Lower leg skin (tissue), 4 donors: ENCODE data around the gene BOLA3. TPM values are rescaled to one million over a fixed set of nuclear protein-coding genes. Genes with fewer than 3 reads are reported as not detected.
"Not testable (repeated sequence)": the region's sequence is repeated elsewhere in the genome, so short reads cannot be mapped to it uniquely, and the experiment has no call there.

ENCODE experiments used
- DNase-seq, 2 donors: peaks; one replicate each; pipeline ENCODE4 v3.0.0-alpha.2; 2019; ENCODE audit warnings: low spot score in 2 of 2
- H3K4me3 ChIP-seq: fragments of 200-600 bp; sonication (generic); 2 replicates; pipeline ENCODE4 v1.5.1; 2017; ENCODE audit warnings: mild to moderate bottlenecking, low read depth; ENCODE audit not compliant: poor library complexity, severe bottlenecking
- POLR2A ChIP-seq, 2 donors: fragments of 450-650 bp; IDR thresholded peaks; one replicate each; pipeline ENCODE4 v1.6.1; 2016 to 2017; ENCODE audit warnings: antibody characterized with exemption in 2 of 2, mild to moderate bottlenecking in 1 of 2, moderate library complexity in 1 of 2
- WGBS, 2 donors: methylation state at CpG; one replicate each; pipeline ENCODE4 v1.1.5; 2018; 5-methylcytosine and 5-hydroxymethylcytosine counted together
- intact Hi-C: fragments of 100-400 bp; cut with DNase I; formaldehyde crosslinking; loops from one replicate; pipeline ENCODE4 v1.15.0; 2023; ENCODE audit warnings: low total_unique reads
- total RNA-seq, 4 donors: library from RNA; depleted of rRNA; stranded (reverse); fragments of >200 nt; gene quantifications; one replicate each; pipeline ENCODE4 v1.1.0, GENCODE V29; 2016
- TF ChIP-seq, protein P1 (sequence below), 3 donors: fragments of 450-650 bp; IDR thresholded peaks; one replicate each; pipeline ENCODE4 v1.5.1; 2016; ENCODE audit warnings: antibody characterized with exemption in 3 of 3, mild to moderate bottlenecking in 3 of 3, moderate library complexity in 2 of 3

The BOLA3 gene
- total RNA-seq, 4 donors from 2014 or later = 7.8 to 19.9 (median 16.6) TPM

DNA sequence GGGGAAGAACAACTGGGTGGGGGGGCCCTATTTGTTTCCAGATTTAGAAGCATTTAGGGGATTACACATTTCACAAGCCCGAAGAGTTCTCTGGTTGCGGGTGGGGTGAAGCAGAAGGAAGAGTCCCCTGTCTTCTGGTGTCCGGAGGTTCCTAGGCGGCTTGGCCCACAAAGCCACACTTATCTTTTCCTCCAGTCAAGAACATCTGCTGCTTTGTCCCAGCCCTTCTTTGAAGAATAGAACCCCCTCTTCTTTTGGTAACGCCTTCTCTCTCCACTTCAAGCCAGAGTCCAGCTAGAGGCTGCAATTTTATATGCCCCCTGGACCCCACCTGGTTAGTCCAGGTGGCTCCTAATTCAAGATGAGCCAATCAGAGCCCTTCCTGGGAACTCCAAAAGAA, 15.8 kb downstream of the BOLA3 start:
- TF ChIP-seq, protein P1, sequence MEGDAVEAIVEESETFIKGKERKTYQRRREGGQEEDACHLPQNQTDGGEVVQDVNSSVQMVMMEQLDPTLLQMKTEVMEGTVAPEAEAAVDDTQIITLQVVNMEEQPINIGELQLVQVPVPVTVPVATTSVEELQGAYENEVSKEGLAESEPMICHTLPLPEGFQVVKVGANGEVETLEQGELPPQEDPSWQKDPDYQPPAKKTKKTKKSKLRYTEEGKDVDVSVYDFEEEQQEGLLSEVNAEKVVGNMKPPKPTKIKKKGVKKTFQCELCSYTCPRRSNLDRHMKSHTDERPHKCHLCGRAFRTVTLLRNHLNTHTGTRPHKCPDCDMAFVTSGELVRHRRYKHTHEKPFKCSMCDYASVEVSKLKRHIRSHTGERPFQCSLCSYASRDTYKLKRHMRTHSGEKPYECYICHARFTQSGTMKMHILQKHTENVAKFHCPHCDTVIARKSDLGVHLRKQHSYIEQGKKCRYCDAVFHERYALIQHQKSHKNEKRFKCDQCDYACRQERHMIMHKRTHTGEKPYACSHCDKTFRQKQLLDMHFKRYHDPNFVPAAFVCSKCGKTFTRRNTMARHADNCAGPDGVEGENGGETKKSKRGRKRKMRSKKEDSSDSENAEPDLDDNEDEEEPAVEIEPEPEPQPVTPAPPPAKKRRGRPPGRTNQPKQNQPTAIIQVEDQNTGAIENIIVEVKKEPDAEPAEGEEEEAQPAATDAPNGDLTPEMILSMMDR (IDR thresholded peaks at IDR 0.05) = no peak
- TF ChIP-seq POLR2A (IDR thresholded peaks at IDR 0.05) = no peak
- WGBS, 2 donors = 93% methylated on average over 5 of the region's 5 CpGs
- no peak for DNase-seq
- no peak overlapping the region for H3K4me3 ChIP-seq
- intact Hi-C loops = no loop called here

DNA sequence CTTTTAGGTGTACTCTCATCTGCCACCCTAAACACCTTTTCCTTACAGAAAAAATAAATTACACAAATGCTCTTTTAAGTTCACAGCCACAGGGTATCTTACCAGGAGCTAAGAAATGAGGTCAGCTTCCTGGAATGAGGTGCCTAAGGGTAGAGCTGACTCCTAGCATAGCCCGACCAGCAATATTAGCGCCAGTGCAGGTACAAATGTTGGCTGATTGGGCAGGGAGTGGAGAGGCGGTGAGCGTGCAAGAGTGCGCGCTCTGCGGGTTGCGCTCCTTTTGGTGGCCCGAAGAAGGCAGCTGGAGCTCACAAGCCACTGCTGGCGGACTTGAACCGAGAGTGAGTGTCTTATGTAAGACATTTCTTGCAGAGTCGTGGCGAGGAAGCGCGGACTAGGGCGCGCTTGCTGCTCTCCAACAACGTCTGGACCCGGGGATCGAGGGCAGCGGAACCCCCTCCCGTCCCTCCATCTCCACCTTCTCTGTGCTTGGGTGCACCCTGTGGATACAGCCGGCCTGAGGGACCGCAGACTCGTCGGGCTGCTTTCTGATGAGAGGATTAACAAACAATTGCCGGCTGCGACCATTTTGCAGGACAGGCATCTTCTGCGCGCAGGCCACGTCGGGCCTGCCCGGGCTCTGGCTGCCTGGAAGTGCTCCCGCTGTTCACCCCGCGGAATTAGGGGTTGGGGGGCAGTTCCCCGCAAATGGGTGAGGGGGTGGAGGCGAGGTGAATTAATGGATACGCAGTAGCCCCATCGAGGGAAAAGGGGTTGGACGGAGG, 17.3 kb downstream of the BOLA3 start:
- no peak for DNase-seq
- TF ChIP-seq, protein P1 (IDR thresholded peaks at IDR 0.05) = no peak
- TF ChIP-seq POLR2A (IDR thresholded peaks at IDR 0.05) = no peak
- 54 to 69% methylated on average over 41 of the region's 41 CpGs for WGBS, 2 donors

DNA sequence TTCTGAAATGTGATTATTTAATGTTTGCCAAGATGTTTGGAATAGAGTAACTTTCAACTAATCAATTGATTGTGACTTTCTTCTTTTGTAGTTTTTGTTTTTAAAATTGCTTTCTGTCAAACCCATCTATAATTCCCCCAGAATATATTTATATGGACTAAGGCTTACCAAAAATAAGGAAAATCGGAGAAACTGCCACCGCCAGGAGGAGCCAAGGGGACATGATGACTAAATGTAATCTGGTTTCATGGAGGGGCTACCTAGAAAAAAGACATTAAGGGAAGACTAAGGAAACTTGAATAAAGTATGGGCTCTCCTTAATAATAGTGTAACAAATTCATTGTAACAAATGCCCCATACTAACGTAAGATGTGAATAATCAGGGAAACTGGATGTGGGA, 19.5 kb downstream of the BOLA3 start:
- TF ChIP-seq POLR2A (IDR thresholded peaks at IDR 0.05) = no peak
- TF ChIP-seq, protein P1 (IDR thresholded peaks at IDR 0.05) = no peak
- H3K4me3 ChIP-seq = no peak overlapping the region
- 87% methylated on average over 3 of the region's 3 CpGs for WGBS, 2 donors
- intact Hi-C loops = no loop called here
- DNase-seq = no peak

More for the DNA sequence above, 17.3 kb downstream of the BOLA3 start:
- no peak overlapping the region for H3K4me3 ChIP-seq
- intact Hi-C loops = no loop called here

DNA sequence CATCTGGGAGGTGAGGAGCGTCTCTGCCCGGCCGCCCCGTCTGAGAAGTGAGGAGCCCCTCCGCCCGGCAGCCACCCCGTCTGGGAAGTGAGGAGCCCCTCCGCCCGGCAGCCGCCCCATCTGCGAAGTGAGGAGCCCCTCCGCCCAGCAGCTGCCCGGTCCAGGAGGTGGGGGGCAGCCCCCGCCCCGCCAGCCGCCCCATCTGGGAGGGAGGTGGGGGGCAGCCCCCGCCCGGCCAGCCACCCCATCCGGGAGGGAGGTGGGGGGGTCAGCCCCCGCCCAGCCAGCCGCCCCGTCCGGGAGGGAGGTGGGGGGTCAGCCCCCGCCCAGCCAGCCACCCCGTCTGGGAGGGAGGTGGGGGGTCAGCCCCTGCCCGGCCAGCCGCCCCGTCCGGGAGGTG, 23.8 kb downstream of the BOLA3 start:
- 92 to 94% methylated on average over 6 to 13 of the region's 29 CpGs for WGBS, 2 donors
- intact Hi-C loops, H3K4me3 ChIP-seq, DNase-seq: not testable (repeated sequence)

DNA sequence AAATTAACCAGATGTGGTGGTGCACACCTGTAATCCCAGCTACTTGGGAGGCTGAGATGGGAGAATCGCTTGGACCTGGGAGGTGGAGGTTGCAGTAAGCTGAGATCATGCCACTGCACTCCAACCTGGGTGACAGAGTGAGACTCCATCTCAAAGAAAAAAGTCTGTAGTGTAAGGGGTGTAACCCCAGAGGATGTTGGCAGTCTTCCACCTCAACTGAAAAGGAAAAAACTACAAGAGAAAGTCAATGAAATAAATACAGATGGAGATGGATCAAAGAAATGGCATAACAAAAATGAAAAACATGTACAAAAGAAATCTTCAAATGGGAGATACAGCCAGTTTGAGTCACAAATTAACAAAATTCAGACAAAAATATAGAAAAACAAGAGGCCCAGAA, 25.9 kb downstream of the BOLA3 start:
- DNase-seq, intact Hi-C loops, H3K4me3 ChIP-seq: not testable (repeated sequence)
- WGBS, 2 donors = 89 to 94% methylated on average over 1 of the region's 1 CpG

DNA sequence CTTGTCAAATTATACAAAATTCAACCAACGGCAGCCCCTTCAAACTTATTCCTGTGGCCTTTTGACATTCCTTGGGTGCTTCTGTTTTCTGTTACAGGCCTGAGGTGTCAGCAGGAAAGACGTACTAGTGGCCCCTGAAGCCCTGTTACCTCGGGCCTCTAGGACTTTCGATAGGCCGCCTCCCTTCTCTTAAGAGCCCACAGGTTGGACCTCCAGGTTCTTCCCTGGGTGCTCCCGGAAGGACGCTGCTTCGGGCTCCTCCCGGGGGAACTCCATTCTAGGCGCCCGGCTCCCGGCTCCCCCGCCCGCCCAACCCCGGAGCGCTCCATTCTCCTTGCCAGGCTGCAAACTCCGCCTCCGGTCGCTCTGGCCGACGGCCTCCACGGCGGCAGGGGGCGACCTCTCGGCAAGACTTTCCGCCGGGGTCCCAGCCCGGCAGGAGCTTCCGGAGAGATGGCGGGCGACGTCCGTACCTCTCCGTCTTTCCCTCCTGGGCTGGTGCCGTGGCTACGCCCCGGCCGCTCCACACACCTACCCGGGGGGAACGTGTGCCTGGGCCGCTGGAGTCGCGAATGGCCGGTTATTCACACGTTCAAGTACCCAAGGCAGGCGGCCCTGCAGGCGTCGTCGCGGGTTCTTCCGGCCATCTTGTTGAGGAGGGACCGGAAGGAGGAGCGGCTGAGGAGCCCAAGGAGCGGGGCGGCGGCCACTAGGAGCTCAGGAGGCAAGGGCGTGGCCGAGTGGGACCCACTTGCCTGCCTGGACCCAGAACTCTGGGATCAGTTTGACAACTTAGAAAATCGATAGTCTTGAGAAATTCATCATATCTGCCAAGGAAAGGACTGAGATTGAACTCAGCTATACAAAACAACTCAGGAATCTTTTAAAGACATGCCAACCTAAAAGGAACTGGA, 27.5 kb downstream of the BOLA3 start:
- DNase-seq = peak; percentile 71 to 95
- peak overlapping the region; percentile 50 for H3K4me3 ChIP-seq
- intact Hi-C loops = no loop called here
- TF ChIP-seq, protein P1 (IDR thresholded peaks at IDR 0.05) = no peak
- TF ChIP-seq POLR2A (IDR thresholded peaks at IDR 0.05) = no peak
- 2 to 9% methylated on average over 18 to 29 of the region's 59 CpGs for WGBS, 2 donors
